Activated T-helper 1 cell treated with Interleukin-2 at 50 U/mL for 16 hours (primary cell): ENCODE results near the gene DUSP6.

Experiments
- DNase-seq: peaks from one replicate; pipeline ENCODE4 v3.0.0-alpha.2; 2020; ENCODE audit warnings: low read depth

DUSP6 gene

DNA sequence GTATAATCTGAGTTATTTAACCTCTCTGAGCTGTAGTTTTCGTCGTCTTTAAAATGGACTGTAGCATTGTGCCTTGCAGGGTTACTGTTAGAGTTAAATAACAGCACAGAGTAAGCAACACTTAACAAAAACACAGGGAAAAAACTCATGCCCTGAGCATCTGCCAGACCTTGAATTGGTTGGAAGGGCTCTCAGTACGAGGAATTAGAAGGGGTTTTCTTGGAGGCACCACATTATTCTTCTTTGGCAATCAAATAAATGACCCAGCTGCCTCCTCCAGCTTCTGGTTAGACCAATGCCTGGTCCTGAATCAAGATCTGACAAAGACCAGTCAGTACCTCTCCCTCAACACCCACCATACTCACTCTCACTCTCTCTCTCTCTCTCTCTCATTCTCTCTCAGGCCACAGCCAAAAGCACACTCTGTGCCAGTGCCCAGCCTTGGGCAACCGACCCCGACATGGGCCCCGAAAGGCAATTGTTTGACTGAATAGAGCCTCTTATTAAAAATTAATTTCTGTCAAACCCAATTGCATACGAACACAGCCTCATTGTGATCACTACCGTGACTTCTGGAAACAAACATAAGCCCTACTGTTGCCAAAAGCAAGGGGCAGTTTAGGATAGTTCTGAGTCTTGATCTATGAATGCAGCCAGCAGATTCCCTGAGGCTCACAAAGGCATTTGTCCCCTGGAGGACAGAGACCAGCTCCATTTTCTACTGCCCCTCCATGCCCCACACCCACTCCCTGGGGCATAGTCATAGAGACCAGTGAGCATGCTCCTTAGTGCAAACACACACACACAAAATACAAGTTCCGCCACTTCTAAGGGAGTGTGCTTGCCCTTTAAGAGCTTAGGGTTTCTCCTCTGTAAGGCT is 23.9 kb downstream of the DUSP6 start:
- no peak for DNase-seq

GRCh38 chr12:89327486-89328094 is 24.7 kb downstream of the DUSP6 start:
- no peak for DNase-seq

DNA sequence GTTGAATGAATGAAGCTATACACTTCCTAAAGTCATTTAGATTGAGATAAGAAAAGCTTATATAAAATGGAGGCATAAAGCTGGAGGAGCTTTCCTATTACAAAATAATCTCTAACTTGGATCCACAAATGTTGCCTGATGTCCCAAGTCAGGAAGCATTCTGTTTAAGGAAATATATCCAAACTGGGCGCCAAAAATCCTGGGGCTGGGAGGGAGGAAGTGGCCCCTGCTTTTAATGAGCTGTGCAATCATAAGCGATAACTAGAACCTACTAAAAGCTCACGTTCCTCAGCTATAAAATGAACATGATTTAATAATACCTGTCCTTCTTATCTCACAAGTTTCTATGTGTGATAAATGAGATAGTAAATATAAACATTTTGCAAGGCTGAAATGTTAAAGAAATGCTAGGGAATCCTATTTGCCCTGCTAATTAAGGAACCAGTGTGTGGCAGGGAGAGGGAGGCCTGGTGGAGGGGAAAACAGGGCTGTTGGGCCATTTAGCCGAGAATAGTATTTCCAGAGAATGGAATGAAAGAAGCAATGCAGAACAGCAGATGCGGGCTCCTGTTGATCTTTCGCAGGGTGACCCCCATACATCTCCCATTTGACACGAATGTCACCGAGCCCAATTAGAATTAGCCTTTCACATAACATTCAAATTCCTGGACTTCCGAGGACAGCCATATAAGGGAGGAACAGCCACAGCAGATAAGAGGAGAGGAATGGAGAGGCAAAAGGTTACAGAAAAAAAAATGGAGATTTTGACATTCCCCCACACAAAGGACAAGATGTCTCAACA is 25.9 kb downstream of the DUSP6 start:
- no peak for DNase-seq

DNA sequence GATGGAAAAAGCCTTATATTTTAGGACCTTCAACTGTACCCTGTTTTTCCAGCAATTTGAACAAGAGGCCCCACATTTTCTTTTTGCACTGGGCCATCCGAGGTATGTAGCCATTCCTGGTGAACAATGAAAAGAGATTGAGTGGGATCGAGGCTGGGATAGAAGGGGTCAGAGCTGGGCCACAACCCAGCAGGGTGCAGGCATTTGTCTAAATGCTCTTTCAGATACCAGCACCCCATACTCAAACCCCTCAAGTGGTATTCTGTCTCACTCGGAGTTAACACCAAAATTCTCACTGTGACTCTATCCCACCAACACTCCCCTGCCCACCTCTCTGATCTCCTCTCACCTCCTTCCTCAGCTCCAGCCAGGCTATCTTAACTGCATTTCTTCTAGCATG is 26.8 kb downstream of the DUSP6 start:
- no peak for DNase-seq

GRCh38 chr12:89324437-89324836 is 27.9 kb downstream of the DUSP6 start:
- DNase-seq = no peak

DNA sequence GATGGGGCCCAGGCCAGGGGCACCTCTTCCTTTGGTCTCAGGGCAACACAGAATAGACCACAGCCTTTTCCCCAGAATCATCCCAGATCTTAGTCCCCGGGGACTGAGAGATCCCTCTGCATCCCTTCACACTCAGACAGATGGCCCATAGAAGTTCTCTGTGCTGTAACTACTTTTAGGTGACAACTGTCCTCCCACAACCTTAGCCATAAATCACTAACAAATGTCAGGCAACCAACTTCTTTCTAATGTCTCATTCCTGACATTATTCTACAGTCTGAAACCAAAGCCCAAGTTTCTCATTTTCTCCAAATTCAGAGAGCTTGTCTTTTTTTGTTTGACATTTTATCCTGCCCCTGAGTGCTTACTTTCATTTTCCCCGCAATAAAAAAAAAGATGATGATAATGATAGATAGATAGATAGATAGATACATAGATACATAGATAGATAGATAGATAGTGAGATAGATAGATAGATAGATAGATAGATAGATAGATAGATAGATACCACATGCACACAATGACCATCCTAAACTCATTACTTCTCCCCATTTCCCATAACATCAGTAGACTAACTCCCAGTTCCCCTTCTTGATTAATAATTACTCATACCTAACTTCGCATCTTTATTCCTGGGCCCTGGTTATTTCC is 28.6 kb downstream of the DUSP6 start:
- DNase-seq = no peak

DNA sequence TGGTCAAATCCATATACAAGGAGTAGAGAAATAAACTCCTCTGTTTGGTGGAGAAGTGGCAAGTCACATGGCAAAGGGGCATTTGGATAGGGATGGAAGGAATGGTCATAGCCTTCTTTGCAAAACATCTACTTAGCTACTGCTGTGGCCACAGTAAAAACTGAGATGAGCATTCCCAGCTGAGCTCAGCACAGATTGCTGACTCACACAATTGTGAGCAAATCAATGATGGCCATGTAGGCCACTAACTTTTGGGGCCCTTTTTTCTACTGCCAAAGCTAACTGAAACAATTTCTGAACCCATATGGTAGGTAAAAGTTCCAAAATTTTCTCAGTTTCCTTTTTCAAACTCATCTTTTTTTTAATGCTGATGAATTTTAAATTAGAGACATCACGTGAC is 31.6 kb downstream of the DUSP6 start:
- DNase-seq = no peak

DNA sequence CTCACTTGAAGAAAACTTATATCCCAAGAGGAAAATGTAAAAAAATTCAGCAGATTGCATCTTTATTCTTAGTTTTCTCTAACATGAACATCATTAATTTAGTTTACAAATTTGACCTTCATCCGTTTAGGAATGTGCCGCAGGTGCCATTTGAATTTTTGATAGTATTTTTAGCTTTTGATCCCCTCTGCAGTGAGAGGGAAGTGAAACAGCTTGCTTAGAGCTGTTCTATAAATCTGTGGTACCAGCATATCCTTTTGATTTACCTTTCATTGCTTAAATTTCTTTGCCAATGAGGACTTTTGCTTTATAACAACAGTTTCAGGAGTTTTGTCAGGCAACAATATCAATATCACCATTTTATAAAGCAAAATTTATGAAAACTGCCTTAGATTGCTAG is 32.7 kb downstream of the DUSP6 start:
- no peak for DNase-seq

DNA sequence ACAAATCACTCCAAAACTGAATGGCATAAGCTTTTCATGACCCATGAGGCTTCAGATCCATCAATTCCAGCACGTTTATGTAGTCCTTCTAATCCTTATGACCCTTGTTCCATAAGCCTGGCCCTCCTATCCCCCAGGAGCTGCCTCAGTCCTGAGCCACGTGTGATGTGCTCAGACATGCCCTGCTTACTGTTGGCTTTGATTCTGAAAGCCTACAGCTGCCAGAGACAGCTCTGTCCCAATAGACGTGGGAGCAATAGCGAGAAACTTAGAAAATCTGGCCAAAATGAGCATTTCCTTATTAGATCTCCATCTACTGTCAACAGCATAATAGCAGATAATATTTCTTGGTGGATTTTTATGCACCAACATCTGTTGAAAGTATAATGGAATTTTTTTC is 33.2 kb downstream of the DUSP6 start:
- DNase-seq = no peak

GRCh38 chr12:89316705-89317139 is 35.6 kb downstream of the DUSP6 start:
- no peak for DNase-seq

DNA sequence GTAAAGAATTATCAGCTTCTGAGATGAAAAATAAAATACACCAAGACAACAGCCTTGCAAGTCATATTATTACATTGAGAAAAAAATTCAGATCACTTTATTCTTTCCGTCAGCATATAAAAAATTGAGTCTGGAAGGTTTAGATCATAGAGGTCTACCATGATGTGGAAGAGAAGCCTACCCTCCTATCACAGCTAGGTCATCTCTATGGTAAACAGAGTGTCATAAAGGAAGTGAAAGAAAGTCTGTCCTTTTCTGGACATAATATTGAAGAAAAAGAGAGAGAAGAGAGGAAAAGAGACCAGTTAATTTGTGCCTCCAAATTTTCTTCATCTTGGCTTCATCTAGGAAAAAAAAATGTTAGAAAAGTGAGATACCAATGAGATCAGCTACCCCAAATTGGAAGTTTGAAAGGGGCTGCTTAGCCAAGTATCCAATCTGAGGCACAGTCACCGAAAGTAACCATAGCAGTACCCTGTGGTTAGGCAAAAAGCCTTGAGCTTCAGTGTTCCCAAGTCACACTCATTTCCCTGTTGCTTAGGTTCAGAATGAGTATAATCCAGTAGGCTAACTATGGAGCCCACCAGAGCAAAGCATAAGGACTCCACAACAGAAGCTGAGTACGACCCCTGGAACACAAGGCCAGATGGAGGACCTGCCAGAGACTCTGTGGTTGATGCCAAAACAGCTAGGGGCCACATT is 38.1 kb downstream of the DUSP6 start:
- DNase-seq = no peak

DNA sequence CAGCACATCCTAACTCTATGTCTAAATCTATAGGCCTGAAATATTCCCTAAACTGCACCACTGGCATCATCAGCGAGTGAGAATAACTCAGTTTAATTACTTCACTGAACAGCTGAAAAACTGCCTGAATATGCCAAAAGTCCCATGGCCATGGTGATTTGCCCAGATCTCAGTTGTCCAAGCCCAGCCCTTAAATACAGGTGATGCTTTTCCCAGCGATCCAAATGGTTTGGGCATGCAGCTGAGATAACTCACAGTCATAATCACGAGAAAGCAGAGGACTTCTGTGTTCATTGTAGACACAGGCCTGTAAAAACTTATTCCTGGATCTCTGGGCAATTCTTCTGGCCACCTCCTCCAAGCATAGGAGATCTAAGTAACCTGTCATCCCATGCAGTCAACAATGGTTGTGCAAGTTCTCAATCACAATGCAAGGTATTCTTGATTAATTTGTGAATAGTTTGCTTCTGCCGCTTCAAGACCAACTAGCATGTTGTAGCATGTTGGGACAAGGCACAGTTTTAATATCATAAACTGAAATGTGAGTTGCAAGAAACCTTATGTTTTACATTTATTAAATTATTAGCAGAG is 40.5 kb downstream of the DUSP6 start:
- no peak for DNase-seq

- no peak for DNase-seq
Measured at GRCh38 chr12:89309815-89310214, 42.5 kb downstream of the DUSP6 start.

- no peak for DNase-seq
Measured at GRCh38 chr12:89309440-89309802, 42.9 kb downstream of the DUSP6 start.

DNA sequence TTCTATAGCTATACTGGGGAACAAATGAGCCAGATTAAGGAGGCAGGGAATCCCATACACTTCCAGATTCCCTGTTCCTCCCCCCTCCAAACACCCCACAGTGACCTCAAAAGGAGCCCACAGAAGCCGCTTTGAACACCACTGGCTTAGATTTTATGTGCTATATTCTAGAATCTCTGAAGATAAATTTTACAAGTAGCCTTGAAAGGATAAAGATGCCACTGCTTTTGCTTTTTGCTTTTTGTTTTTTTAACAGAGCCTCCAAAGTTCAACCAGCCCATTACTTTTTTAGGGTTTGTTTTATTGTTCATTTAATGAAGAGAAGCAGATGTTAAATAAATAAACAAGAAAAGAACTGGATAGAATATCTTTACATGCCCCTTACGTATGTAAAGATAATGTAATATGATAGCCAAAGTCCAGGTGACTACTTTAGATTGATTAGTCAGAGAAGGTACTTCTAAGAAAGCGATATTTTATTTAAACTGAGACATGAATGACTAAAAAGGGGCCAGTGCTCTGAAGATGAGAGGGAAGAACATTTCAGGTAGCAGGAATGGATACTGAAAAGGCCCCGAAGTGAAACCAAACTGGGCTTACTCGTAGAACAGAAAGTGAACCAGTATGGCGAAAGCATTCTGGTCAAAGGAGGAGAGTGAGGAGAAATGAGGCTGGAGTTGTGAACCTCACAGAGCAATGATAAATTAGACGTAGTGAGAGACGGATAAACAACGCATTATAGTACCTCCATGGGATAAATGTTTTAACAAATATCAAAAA is 44.6 kb downstream of the DUSP6 start:
- DNase-seq = no peak

DNA sequence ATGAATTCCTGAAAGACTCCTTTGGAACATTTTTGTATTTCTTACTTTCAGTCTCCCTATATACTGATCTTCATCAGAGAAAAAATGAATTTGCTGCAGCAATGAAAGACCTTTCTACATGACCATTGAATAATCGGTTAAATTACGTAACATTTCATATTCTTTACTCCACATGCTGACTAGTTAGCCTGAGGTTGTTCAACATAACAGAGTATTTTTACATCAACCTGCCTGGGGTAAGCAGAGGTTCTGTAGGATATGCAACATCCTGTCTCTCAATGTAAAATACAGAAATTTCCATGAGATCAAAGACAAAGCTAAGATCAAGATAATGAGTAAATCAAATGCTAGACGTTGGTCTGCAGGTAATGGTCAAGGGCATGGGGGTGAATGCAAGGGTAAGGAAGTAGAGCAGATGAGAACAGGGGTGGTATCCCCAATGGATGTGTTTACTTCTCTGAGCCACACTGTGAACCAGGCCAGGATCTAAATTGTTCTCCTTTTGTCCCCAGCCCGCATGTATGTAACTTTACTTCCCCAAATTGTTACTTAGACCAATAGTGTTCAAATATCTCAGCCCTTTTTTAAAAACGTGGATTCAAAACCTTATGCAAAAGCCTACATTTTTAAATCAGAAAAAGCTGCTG is 45.4 kb downstream of the DUSP6 start:
- DNase-seq = no peak

- no peak for DNase-seq
Measured at GRCh38 chr12:89305373-89305772, 46.9 kb downstream of the DUSP6 start.

GRCh38 chr12:89299931-89300330 is 52.4 kb downstream of the DUSP6 start:
- DNase-seq = no peak

- no peak for DNase-seq
Measured at GRCh38 chr12:89299417-89299816, 52.9 kb downstream of the DUSP6 start.
